Effector memory CD4-positive, alpha-beta T cell (primary cell): Measurements from ENCODE around the gene ST6GALNAC5.
"Not testable (repeated sequence)": the region's sequence is repeated elsewhere in the genome, so short reads cannot be mapped to it uniquely, and the experiment has no call there.

Experiments
- DNase-seq, 3 donors: peaks; one replicate each; pipeline ENCODE4 v3.0.0-alpha.2; 2020
- H3K27ac ChIP-seq: 2 replicates; pipeline ENCODE4 v1.7.0; 2013; ENCODE audit warnings: mild to moderate bottlenecking, low read length, moderate library complexity; ENCODE audit not compliant: insufficient read depth, poor library complexity, severe bottlenecking
- H3K27me3 ChIP-seq: replicated peaks from 2 replicates; pipeline ENCODE4 v1.7.0; 2013; ENCODE audit warnings: mild to moderate bottlenecking, low read length; ENCODE audit not compliant: insufficient read depth, control insufficient read depth, poor library complexity, severe bottlenecking
- H3K36me3 ChIP-seq: 2 replicates; pipeline ENCODE4 v1.7.0; 2013; ENCODE audit warnings: mild to moderate bottlenecking, low read length, moderate library complexity; ENCODE audit not compliant: control insufficient read depth, insufficient read depth
- H3K4me1 ChIP-seq: 2 replicates; pipeline ENCODE4 v1.7.0; 2013; ENCODE audit warnings: low read length, mild to moderate bottlenecking; ENCODE audit not compliant: control insufficient read depth, insufficient read depth, poor library complexity, severe bottlenecking
- H3K4me3 ChIP-seq: 2 replicates; pipeline ENCODE4 v1.7.0; 2013; ENCODE audit warnings: low read length, low read depth, mild to moderate bottlenecking; ENCODE audit not compliant: insufficient read depth, poor library complexity, severe bottlenecking
- H3K9me3 ChIP-seq: 2 replicates; pipeline ENCODE4 v1.7.0; 2013; ENCODE audit warnings: mild to moderate bottlenecking, low read length, moderate library complexity; ENCODE audit not compliant: control insufficient read depth

The ST6GALNAC5 gene

GRCh38 chr1:76864383-76864782 lies 2.9 kb upstream of the ST6GALNAC5 start:
- no peak overlapping the region for H3K4me3 ChIP-seq
- no peaks in the 10 kb centered on the region for H3K36me3 ChIP-seq
- H3K4me1 ChIP-seq: peaks cover 3% of the 10 kb centered on the region
- no peak for DNase-seq
- H3K27ac ChIP-seq: no peak overlapping the region
- H3K9me3 ChIP-seq: no peaks in the 10 kb centered on the region
- peaks cover 16% of the 10 kb centered on the region for H3K27me3 ChIP-seq

GRCh38 chr1:76865696-76866286 lies 1.5 kb upstream of the ST6GALNAC5 start:
- no peak for DNase-seq
- Histone ChIP-seq H3K9me3 (no peaks in the 10 kb centered on the region), H3K27me3 (peaks cover 21% of the 10 kb centered on the region), H3K27ac (no peak overlapping the region), H3K4me1 (peaks cover 3% of the 10 kb centered on the region), H3K4me3 (no peak overlapping the region), H3K36me3 (no peaks in the 10 kb centered on the region)

DNA sequence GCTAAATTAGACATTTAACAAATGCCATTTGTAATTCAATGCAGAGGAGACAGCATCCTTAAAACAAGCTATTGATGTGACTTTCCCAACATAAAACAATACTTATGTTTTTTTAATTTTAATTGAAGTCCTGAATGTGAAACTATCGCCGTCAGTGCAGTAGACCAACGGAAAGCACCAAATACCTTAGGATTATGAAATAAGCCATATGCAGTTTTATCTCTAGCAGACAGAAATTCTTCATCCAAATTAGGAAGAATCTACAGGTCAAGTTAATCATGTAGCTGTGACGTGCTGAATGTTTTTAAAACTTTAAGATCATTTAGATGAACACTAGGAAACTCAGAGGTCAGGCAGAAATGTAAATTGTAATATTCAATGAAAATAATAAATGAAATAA lies 714 bp upstream of the ST6GALNAC5 start:
- Histone ChIP-seq H3K27me3 (peaks cover 21% of the 10 kb centered on the region), H3K4me3 (no peak overlapping the region), H3K9me3 (no peaks in the 10 kb centered on the region), H3K27ac (no peak overlapping the region), H3K36me3 (no peaks in the 10 kb centered on the region), H3K4me1 (peaks cover 3% of the 10 kb centered on the region)
- DNase-seq: no peak

DNA sequence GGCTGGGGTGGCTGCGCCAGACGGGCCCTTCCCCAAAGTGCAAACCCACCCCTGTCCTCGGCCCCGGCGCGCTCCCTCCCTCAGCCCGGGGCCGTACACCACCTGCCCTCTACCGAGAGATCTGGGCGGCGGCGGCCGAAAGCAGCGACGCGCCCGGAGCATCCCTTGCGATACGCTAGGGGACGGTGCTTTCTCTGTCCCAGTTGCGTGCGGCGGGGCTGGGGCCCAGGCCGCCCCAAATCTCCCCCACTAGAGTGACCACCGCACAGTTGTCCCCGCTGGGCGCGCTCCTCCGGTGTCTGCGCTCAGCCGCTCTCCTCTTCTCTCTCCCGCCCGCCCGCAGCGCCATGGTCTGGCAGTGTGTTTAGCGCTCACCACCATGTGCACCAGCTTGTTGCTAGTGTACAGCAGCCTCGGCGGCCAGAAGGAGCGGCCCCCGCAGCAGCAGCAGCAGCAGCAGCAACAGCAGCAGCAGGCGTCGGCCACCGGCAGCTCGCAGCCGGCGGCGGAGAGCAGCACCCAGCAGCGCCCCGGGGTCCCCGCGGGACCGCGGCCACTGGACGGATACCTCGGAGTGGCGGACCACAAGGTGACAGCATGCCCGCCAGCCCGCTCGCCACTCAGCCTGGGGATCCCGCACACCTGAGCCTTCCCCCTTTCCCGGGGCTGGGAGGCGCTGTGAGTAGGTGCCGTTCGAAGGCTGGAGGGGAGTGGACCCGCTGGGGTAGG lies 1.0 kb downstream of the ST6GALNAC5 start:
- Histone ChIP-seq H3K27me3 (peaks cover 21% of the 10 kb centered on the region), H3K4me3 (peak overlapping the region; percentile 33), H3K36me3 (no peaks in the 10 kb centered on the region), H3K9me3 (no peaks in the 10 kb centered on the region), H3K27ac (no peak overlapping the region), H3K4me1 (peaks cover 3% of the 10 kb centered on the region)
- no peak for DNase-seq

GRCh38 chr1:76868916-76869315 lies 1.6 kb downstream of the ST6GALNAC5 start:
- no peak overlapping the region for H3K27ac ChIP-seq
- DNase-seq: no peak
- peaks cover 21% of the 10 kb centered on the region for H3K27me3 ChIP-seq
- peaks cover 3% of the 10 kb centered on the region for H3K4me1 ChIP-seq
- H3K36me3 ChIP-seq: no peaks in the 10 kb centered on the region
- no peaks in the 10 kb centered on the region for H3K9me3 ChIP-seq
- H3K4me3 ChIP-seq: no peak overlapping the region

- Histone ChIP-seq H3K36me3 (no peaks in the 10 kb centered on the region), H3K27me3 (peaks cover 20% of the 10 kb centered on the region), H3K27ac (no peak overlapping the region), H3K9me3 (no peaks in the 10 kb centered on the region), H3K4me1 (peaks cover 3% of the 10 kb centered on the region), H3K4me3 (no peak overlapping the region)
- no peak for DNase-seq
These were observed 2.8 kb downstream of the ST6GALNAC5 start for GRCh38 chr1:76870037-76870436.

DNA sequence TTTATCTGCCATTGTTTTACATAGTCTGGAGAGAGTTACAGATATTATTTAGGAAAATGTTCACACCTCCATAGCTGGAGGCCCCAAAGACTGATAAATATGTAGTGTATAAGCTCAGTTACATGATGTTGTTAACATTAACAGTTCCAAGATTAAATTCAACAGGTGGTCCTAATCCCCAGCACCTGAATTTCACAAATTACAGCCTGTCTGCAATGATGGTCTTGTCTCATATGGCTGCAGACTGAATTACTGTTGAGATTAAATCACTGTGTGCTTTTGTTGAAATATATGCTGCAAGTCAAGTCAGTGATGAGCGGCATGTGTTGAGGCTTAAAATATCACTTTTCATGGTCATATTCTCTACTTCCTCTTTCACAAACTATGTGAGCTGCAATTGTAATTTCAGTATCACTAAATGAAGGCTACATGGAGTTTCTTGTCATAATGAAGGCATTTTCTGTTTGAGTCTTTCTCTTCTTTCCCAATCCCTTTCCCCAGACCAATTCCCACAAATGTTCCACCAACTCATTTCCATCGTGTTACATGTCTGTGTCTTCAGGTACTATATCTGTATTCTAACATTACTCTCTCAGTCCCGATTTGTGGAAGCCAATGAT lies 4.2 kb downstream of the ST6GALNAC5 start:
- H3K36me3 ChIP-seq: no peaks in the 10 kb centered on the region
- H3K4me3 ChIP-seq: no peak overlapping the region
- H3K27me3 ChIP-seq: peaks cover 14% of the 10 kb centered on the region
- H3K9me3 ChIP-seq: no peaks in the 10 kb centered on the region
- no peak overlapping the region for H3K27ac ChIP-seq
- peaks cover 3% of the 10 kb centered on the region for H3K4me1 ChIP-seq
- no peak for DNase-seq

GRCh38 chr1:76872944-76873343 lies 5.7 kb downstream of the ST6GALNAC5 start:
- Histone ChIP-seq H3K4me1 (no peaks in the 10 kb centered on the region), H3K4me3 (no peak overlapping the region), H3K27ac (no peak overlapping the region), H3K9me3 (no peaks in the 10 kb centered on the region), H3K27me3 (peaks cover 14% of the 10 kb centered on the region), H3K36me3 (no peaks in the 10 kb centered on the region)
- DNase-seq: no peak

GRCh38 chr1:76876655-76877395 lies 9.5 kb downstream of the ST6GALNAC5 start:
- no peaks in the 10 kb centered on the region for H3K4me1 ChIP-seq
- no peaks in the 10 kb centered on the region for H3K27me3 ChIP-seq
- H3K36me3 ChIP-seq: no peaks in the 10 kb centered on the region
- no peak overlapping the region for H3K27ac ChIP-seq
- H3K4me3 ChIP-seq: no peak overlapping the region
- DNase-seq: no peak
- no peaks in the 10 kb centered on the region for H3K9me3 ChIP-seq

DNA sequence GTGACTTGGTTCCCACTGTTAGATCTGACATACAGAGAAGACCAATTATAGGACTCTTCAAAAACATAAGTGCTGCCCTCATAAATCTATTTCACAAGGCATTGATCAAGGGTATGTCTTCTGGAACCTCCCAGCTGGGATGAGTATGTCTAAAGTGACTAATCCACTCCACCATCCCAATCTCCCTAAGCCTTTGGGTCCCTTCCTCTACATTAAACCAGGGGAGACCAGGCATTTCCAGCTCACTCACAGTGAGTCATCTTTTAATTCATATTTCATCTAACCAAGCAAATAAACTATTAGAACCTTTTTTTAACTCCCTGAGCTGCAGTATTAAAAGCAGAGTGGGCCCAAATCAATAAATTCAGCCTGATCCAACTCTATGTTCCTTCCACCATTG lies 11.7 kb downstream of the ST6GALNAC5 start:
- not testable (repeated sequence) for H3K9me3 ChIP-seq, H3K27ac ChIP-seq, H3K4me1 ChIP-seq, H3K27me3 ChIP-seq, H3K36me3 ChIP-seq, H3K4me3 ChIP-seq, DNase-seq
